T-cell (primary cell): Measurements from ENCODE around the gene TMEM129. TPM values are rescaled to one million over a fixed set of nuclear protein-coding genes. Genes with fewer than 3 reads are reported as not detected.

Source experiments
- total RNA-seq, 35 experiments: library from RNA in 6 of 35; stranded (reverse) in 6 of 35; fragments of 120-200 nt in 1 of 35; gene quantifications; one replicate each; pipeline versions ENCODE4 v1.2.1 to v1.2.4 and lab custom pipeline; 2013 to 2026

The TMEM129 gene
- total RNA-seq, 5 donors from 2014 or later (not counting 1 experiment from before 2014, with no cell fraction given): 22.9 to 49.4 (median 46.3) TPM

Other genes with a start within 250 kb of the TMEM129 start
- 1 to 10 TPM; 1.4 to 3.0 (median 1.9) TPM for gene FAM53A, start 37.0 kb downstream of the TMEM129 start, total RNA-seq
- 10 to 100 TPM; 30.1 to 42.3 (median 36.1) TPM for gene SLBP, start 9.0 kb downstream of the TMEM129 start, total RNA-seq
- 100 to 1,000 TPM; 100 to 138 (median 127) TPM for gene TACC3, start 198 bp upstream of the TMEM129 start, total RNA-seq
- under 1 TPM in 3 of 5 donors, not detected in 2; 0.70 to 0.91 (median 0.90) TPM for gene FGFR3, start 72.0 kb upstream of the TMEM129 start, total RNA-seq
- 10 to 100 TPM; 35.4 to 60.3 (median 53.5) TPM for gene LETM1, start 134.8 kb upstream of the TMEM129 start, total RNA-seq
- 10 to 100 TPM; 40.8 to 55.3 (median 48.3) TPM for gene NSD2, start 150.1 kb upstream of the TMEM129 start, total RNA-seq